ENCODE measurements around the gene ITGA11.

ITGA11 gene

DNA sequence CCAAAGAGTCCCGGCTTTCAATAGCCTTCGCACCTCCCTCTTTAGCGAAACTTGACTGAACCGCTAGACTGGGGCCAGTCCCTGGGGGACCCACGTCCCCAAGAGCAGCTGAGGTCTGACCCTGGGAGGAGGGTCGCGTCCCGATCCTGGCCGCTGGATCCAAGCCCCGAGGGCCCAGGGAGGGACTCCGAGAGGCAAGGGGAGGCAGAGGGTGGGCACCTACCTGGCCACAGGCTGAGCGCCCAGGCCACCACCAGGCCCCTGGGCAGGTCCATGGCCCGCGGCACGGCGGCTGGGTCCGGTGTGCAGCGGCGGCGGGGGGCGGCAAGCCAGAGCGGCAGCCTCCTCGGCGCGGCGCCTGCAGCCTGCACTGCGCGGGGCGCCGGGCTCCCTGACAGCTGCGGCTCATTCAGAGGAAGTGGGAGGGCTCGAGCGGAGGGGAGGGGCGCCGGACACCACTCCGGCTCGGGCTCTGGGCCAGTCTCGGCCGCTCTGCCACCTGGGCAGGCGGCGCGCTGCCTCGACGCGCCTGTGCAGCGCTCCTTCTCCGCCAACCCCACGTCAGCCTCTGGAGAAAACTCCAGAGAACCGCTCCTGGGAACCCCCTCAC lies at the start of gene ITGA11:
TSS of gene ITGA11 (minus strand) at position 372 of the 610 bp plus-strand sequence. CDS start at position 275, 97 bp downstream.
- DNase-seq, result peak in 4 of 58 donors; percentile 7 to 38 (median 20)

GRCh38 chr15:68481321-68481720 lies 49.4 kb upstream of the ITGA11 start:
- no peak for DNase-seq

- no peak for DNase-seq
Measured at GRCh38 chr15:68480296-68480695, 48.3 kb upstream of the ITGA11 start.

DNA sequence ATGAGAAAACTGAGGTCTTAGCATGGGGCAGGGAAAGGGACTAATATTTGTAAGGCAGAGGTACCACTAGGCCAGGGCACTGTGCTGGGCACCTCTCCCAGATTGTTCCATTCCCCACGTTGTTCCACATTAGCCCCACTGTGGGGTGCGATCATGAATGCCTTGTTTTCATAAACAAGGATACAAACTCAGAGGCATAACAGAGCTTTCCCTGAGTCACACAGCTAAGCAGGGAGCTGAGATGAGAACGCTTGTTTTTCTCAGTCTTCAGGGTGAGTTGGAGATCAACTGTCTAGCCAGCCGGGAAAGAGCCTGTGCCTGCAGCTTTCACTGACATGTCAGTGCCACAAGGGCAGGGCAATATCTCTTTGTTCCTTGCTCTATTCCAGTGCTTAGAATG lies 47.9 kb upstream of the ITGA11 start:
- DNase-seq, result no peak

DNA sequence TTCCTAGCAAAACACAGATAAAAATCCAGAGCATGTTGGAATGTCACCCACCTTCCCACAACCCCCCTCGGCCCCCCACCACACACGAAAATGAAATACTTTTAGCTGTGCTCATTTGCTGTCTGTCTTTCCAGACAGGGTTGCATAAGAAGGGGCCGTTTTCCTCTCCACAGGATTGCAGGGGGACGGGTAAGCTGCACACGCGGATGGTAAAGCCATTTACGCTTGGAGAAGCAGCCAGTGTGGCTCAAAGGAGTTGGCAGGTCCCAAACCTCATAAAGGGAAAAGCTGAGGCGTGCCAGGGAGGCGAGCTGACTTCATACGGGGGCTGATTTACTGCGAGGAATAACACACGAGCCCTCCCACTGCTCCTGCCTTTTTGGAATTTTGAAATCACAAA lies 47.4 kb upstream of the ITGA11 start:
- peak in 19 of 58 donors; percentile 7 to 60 (median 29) for DNase-seq

DNA sequence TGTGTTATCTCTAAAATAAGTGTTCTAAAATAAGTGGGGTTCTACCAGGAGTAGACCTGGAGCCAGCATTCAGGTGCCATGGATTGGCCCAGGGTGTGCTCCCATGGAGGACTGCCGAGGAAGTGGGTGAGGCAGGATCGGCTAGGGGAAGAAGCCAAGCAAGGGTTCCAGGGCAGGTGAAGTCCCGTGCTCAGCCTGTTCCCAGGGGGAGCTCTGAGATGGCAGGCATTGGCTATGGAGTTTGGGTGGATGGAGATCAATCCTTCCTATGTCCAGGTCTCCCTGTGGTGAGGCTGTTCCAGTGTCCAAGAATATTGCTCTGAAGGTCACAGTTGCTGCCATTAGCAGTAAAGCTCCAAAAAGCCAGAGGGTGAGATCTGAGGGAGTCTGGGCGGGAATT lies 46.9 kb upstream of the ITGA11 start:
- DNase-seq, result no peak

DNA sequence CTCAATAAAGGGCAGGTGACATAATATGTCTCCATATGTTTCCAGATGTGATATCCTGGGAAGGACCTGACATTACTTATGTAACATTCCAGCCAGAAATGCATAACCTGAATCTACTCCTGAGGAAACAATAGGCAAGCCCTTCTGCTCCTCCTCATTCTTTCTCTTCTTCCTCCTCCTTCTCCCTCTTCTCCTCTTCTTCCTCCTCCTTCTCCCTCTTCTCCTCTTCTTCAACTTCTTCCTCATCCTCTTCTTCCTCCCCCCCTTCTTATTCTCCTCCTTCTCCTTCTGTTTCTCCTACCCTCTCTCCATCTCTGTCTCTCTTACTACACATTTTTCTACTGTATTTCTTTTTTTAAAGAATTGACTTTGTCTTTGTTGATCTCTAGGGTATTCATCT lies 43.5 kb upstream of the ITGA11 start:
- no peak for DNase-seq

GRCh38 chr15:68471541-68471940 lies 39.6 kb upstream of the ITGA11 start:
- no peak for DNase-seq

- DNase-seq, result no peak
Measured at GRCh38 chr15:68470976-68471375, 39.0 kb upstream of the ITGA11 start.

DNA sequence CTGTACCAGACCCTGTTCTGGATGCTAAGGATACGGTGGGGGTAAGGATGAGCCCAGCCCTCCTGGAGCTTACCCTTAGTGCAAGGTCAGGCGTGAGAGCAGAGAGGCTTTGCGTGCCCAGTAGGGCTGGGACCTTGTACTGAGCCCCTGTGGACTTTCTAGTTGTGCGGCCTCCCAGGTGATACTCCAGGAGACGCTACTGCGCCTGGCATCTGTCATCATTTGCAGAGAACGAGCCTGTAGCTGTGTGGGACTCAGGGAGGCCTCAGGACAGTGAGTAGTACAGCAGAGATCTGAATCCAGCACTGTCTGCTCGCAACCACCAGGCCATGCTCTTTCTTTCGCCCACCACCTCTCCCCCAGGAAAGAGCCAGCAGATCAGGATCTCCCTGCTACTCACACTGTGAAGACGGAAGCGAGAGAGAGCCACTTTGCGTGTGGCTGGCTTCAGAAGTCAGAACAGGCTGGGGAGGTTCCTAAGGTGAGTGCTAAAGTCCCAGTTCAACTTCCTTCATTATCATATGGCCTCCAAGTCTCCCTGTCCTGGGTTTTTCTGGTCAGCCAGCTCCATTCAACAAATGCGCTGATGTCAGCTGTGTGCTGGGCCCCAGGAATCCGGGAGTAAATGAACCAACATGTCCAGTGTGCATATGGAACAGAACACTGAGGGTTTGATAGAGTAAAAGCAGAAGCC lies 38.2 kb upstream of the ITGA11 start:
- DNase-seq, result no peak

GRCh38 chr15:68469162-68470048 lies 37.4 kb upstream of the ITGA11 start:
- no peak for DNase-seq

DNA sequence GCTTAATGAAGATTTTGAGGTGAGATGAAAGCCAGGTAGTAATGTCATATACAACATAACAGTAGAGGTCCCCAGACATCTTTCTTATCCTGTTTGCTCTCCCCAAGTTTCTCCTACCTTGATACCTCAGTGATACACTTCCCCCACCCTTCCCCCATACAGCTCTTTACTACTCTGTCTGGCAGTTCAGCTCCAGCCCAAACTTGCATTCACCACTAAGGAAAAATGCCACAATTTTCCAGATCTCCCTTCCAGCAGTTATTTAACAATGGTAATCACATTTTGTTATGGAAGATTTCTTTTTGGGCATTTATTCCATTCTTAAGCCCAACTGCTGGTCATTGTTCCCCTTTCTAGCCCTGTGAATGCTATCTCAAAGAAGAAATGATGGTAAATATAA lies 34.9 kb upstream of the ITGA11 start:
- no peak for DNase-seq

DNA sequence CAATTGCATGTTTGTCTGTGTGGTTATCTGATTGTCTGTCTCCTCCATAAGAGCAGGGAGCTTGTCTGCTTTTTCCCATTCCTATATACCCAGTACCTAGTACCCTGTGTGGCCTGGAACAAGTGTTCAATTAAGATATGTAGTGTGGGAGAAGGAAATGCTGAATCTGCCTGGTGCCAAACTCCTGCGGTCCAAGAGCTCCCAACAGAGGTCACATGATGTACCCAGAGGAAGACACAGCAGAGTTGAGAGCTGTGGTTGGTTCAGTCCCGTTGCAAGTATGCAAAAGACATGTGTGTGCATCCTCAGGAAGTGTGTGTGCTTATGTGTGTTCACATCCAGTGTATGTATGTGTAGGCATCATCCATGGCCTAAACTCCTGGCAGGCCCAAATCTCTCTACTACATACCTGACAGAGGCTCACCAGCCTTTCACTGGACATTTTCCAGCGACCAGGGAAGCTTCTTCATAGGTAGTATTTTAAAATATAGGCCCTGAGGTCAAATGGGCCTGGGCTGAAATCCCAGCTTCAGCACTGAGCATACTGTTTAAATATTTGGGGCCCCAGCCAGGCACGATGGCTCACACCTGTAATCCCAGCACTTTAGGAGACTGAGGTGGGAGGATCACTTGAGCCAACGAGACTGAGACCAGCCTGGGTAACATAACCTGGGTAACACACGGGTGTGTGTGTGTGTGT lies 34.0 kb upstream of the ITGA11 start:
- no peak for DNase-seq

- no peak for DNase-seq
Measured at GRCh38 chr15:68464448-68465090, 32.6 kb upstream of the ITGA11 start.

- no peak for DNase-seq
Measured at GRCh38 chr15:68463996-68464395, 32.0 kb upstream of the ITGA11 start.

DNA sequence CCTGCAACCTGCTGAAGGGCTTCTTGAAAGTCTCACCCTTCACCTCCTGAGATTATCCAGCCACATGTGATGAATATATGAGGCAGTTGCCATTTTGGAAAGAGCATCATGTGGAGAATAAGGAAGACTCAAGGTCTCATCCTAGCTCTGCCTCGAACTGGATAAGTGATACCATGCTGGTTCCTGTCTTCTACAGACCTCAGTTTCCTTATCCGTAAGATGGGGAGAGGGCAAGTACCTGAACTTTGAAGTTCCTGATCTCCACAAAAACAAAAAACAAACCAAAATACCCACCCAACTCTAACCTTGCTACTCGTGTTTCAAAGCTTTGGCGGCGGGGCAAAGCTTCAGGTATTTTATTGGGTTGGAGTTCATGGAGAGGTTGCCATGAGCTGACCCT lies 31.5 kb upstream of the ITGA11 start:
- no peak for DNase-seq

DNA sequence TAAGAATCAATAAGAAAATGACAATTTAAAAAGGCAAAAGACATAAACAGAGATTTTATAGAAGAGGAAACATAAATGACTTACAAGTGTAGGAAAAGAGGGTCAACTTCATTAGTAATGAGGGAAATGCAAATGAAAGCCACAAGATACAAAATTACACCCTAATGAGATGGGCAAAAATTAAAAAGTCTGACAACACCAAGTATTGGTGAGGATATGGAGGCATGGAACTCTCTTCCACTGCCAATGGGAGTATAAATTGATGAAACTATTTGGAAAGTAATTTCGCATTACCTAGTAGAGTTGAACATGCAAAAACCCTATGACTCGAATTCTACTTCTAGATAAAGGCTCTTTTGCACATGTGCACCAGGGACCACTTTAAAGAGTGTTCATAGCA lies 28.2 kb upstream of the ITGA11 start:
- DNase-seq, result no peak

DNA sequence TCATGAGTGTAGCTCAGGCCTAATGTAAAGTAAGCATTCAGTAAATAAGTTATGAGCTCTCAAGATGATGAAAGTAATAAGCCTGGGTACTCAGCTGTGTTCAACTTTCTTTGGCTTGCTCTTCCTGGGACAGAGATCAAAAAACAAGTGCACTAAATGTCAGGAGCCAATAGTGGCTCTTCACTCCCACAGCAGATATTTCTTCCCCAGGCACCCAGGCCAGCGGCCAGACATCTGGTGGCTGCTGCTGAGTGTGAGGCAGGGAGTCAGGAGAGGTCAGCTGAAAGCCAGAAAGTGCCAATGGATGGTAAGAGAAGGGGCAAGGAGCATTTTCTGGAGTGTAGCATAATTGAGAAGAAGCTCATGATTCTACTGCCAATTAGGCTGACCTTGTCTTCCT lies 18.2 kb upstream of the ITGA11 start:
- DNase-seq, result no peak

DNA sequence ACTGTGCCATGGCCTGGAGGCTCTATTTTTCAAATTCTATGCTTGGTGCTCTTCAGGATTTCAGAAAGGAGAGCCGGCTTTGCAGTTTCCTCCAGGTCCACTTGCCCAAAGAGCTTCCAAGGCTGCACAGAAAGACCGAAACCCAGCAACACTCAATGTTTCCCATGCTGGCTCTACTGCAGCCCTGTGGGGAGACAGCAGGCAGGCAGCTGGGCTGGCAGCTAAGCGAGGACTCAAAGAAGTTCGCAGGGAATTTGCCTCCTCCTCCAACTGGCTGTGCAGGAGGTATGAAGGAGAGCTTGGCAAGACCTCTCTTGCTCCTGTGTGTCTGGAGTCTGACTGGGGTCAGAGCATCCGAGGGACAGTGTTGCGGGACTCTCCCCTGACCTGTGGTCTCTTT lies 17.4 kb upstream of the ITGA11 start:
- DNase-seq, result peak in 1 of 58 donors; percentile 5

DNA sequence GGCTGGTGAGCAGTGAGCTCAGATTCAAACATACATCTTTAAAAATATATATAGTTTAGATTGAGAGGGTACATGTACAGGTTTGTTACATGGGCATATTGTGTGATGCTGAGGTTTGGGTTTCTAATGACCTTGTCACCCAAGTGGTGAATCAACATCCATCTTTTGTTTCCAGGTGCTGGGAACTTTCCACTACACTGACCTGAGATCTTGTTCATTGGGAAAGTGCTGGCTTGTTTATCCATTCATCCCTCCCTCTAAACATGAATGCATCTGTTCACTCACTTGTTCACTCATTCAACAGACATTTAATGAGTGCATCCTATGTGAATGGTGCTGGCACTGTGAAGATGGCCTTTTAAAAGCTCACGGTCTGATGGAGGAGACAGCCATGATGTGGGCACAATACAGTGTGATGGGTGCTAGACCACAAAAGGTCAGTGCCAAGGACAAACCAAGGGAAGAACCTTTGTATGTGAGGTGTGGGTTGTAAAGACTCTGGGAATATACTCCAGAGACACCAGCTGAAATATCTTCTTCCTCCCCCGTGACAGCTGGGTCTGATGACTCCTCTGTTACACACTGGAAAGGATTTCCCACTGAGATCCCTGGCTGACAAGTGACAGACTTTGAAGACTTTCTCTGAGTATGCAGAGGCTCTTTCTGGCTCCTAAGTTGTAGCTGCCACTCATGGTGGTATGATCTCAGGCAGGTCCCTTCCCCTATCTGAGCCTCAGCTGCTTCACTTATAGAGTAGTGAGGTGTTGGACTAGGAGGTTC lies 16.2 kb upstream of the ITGA11 start:
- DNase-seq, result no peak

All from anterior cingulate cortex (tissue), 58 donors.